ENCODE data around the gene BAIAP2. TPM values are rescaled to one million over a fixed set of nuclear protein-coding genes. Genes with fewer than 3 reads are reported as not detected.

BAIAP2 gene
- total RNA-seq, 1 experiment from 2014 or later, result 34.4 TPM

DNA sequence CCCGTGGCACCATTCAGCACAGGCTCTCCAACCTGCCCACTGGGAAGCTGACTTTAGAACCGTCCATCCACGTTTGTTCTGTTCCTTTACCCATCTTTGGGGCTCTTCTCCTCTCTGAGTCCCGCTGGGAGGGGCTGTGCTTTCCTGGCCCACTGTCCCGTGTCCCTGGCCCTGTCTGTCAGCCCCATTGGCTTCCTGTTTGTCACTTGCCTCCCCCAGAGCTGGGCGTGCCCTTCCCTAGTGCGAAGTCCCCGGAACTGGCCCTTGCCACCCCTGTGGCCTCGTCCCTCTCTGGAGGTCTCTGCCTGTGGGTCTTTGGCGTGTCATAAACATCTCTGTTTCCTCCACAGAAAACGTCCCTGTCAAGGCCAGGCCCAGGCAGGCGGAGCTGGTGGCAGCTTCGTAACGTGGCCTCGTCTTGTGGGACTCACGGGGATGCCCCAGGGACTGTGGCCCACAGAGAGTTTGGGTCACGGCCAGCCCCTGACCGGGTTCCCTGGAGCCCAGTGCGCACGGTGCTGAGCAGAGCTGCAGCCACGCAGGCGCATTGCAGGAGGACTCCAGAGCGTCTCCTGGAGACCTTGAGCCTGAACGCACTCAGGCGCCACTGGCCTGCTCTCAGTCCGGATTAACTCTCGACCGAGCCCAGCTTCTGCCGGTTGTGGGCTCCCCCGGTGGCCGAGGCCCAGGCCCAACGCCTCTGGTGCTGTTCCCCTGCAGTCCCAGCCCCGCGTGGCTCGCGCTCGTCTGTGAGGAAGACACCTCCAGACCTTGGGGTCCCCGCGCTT lies 36.0 kb upstream of the BAIAP2 start:
- no peak for DNase-seq
- no peak overlapping the region for H3K4me3 ChIP-seq
- peaks cover 24% of the 10 kb centered on the region for H3K36me3 ChIP-seq
- H3K27me3 ChIP-seq, result peaks cover 13% of the 10 kb centered on the region
- no peaks in the 10 kb centered on the region for H3K9me3 ChIP-seq

DNA sequence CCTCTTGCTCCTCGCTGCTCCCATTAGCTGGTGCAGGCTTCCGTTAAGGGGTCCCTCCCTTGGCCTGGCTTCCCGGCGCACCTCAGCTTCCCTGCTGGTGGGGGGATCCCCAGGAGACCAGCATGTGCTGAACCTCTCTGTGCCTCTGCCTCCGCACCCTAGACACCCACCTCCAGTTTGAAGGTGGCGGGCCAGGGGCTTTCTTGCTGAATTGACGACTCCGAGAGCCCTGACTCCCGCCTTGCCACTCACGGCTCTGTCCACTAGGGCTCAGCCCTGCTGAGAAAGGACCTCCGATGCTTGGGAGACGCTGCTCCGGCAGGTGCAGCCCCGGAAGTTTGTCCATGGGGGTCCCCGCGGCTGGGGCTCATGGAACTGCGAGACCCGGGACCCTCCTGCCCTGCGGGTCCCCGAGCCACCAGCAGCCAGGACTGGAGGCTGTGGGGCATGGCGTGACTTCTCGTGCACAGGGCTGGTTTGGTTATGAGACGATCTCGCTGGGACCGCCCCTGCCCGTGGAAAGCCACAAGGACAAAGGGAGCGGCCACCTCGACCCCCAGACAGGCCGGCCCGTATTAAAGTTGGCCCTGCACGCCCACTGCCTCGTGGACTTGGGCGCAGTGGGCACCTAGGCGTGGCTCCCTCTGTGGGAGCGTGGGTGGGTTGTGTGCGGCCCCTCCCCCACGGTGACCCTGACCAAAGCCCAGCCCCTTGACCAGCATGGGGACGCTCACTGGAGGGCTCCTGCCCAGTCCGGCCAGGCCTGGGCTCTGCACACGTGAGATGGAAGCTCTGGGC lies 35.2 kb upstream of the BAIAP2 start:
- no peaks in the 10 kb centered on the region for H3K9me3 ChIP-seq
- no peak overlapping the region for H3K4me3 ChIP-seq
- H3K27me3 ChIP-seq, result peaks cover 18% of the 10 kb centered on the region
- no peak for DNase-seq
- peaks cover 24% of the 10 kb centered on the region for H3K36me3 ChIP-seq

DNA sequence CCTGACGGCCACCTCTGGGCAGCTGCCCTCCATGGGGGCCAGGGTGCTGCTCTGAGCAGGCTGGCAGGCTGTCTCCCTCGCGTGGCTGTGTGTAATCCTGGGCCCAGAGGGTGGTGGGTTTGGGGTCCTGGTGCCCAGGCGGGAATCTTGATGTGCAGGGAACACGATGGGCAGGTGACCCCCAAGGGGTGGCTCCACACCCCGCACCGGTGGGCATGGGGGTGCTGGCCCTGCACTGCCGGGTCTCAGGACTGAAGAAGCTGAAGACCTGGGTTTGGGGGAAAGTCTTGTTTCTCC lies 34.7 kb upstream of the BAIAP2 start:
- no peak for DNase-seq
- Histone ChIP-seq H3K36me3 (peaks cover 19% of the 10 kb centered on the region), H3K27me3 (peaks cover 24% of the 10 kb centered on the region), H3K4me3 (no peak overlapping the region), H3K9me3 (no peaks in the 10 kb centered on the region)

DNA sequence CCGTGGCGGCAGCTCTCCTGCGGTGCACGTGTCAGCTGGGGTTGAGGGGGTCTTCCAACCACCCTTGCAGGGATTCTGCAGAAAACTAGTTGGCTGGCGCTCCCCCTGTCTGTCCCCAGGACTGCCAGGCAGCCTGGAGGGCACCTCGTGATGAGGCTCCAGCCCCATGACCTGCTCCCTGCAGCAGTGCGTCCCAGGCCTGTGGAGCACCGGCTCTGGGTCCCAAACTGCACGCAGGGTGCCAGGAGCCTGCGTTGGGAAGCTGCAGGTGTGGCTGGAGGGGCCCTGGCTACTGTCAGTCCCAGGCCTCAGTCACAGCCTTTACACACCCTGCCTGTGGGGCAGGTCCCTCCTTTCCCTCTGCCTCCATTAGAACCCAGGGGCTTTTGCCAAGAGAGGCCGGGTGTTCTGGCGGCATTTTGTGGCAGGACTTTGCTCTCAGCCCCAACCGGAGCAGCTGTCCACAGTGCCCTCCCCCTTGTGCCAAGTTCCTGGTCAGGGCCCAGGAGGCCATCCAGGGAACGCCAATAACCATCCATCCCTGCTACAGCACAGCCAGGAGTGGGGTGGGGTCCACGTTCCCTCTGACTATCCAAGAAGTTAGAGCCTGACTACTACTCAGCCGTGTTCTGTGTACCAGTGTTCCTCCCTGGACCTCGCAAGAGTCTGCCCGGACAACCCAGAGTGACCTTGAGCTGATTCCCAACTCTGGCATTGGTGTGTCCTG lies 34.2 kb upstream of the BAIAP2 start:
- DNase-seq, result no peak
- no peak overlapping the region for H3K4me3 ChIP-seq
- no peaks in the 10 kb centered on the region for H3K9me3 ChIP-seq
- peaks cover 27% of the 10 kb centered on the region for H3K27me3 ChIP-seq
- peaks cover 14% of the 10 kb centered on the region for H3K36me3 ChIP-seq

DNA sequence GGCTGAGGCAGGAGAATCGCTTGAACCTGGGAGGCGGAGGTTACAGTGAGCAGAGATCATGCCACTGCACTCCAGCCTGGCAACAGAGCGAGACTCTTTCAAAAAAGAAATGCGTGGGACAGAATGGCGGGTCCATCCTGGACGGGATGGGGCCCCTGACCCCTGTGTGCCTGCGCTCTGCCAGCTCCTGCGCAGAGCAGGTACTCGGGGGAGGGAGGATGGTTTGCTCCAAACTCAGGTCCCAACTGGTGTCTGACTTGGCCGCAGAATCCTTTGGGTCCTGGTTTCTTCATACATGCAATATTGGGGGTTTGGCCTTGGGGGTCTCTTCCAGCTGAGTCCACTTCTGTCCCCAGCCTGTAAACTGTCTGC lies 33.0 kb upstream of the BAIAP2 start:
- no peak for DNase-seq
- Histone ChIP-seq H3K27me3 (peaks cover 39% of the 10 kb centered on the region), H3K36me3 (peaks cover 8% of the 10 kb centered on the region), H3K9me3 (no peaks in the 10 kb centered on the region), H3K4me3 (no peak overlapping the region)

DNA sequence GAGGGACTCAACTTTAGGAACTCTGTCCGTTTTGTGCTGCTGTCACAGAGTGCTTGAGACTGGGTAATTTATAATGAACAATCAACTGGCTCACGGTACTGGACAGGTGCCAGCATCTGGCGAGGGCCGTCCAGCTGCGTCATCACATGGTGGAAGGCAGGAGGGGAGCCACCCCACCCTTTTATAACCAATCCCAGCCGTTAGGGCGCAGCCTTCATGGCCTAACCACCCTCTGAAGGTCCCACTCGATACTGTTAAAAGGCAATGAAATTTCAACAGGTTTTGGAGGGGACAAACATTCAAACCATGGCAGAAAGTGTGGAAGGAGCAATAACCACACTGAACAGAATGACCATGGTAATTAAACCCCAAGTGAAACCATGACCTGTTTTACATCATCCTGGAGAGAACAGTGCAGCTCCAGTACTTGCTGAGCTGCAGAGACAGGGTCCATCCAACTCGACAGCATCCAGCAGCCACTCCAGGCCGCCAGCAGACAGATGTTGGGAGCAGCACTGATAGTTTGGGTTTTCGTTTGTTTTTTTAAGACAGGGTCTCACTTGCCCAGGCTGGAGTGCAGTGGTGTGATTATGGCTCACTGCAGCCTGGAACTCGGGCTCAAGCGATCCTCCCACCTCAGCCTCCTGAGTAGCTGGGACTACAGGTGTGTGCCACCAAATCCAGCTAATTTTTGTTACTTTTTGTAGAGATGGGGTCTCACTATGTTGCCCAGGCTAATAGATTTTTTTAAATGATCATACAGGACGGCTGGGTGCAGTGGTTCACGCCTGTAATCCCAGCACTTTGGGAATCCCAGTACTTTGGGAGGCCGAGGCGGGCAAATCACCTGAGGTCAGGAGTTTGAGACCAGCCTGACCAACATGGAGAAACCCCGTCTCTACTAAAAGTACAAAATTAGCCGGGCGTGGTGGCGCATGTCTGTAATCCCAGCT lies 32.3 kb upstream of the BAIAP2 start:
- peaks cover 8% of the 10 kb centered on the region for H3K36me3 ChIP-seq
- peak; percentile 74 for DNase-seq
- peaks cover 39% of the 10 kb centered on the region for H3K27me3 ChIP-seq

DNA sequence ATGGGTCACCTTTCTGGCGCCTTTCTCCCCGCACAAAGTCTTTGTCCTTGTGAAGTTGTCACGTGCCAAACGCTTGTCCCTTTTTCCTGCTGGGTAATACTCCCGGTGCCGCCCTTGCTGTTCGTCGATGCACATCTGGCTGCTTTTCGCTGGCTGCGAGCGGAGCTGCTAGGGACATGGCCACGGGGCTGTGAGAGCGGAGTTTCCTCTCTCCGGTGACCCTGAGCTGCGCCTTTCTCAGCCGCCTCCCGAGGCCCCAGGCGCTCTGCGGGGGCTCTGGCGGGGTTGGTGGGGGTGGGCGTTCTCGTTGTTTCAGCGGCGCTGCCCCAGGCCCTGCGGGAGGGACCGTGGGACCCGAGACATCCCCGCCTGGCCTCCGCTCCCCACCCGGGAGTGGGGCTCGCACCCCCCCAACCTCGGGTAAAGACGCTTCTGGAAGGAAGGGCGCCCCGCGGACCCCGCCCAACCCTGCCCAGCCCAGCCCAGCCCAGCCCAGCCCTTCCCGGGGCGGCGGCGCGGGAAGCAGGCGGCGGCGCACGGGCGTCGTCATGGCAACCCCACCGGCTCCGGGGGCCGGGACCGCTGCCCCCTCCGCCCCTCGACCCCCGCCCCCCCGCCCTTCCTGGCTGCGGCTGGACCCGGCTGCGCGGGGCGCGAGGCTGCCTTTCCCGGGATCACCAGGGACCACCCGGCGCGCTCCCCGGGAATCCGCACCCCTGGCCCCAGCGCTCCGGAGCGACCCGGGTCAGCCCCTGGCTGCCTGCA lies 31.1 kb upstream of the BAIAP2 start:
- Histone ChIP-seq H3K27me3 (peaks cover 41% of the 10 kb centered on the region), H3K9me3 (no peaks in the 10 kb centered on the region; the same call in 1 of the 2 replicates), H3K4me3 (peak overlapping the region; percentile 13; the same call in 1 of the 2 replicates), H3K36me3 (peaks cover under 1% of the 10 kb centered on the region; the same call in 1 of the 2 replicates)
- DNase-seq, result no peak

More for the DNA sequence above, 32.3 kb upstream of the BAIAP2 start:
- Histone ChIP-seq H3K4me3 (no peak overlapping the region), H3K9me3 (no peaks in the 10 kb centered on the region)

DNA sequence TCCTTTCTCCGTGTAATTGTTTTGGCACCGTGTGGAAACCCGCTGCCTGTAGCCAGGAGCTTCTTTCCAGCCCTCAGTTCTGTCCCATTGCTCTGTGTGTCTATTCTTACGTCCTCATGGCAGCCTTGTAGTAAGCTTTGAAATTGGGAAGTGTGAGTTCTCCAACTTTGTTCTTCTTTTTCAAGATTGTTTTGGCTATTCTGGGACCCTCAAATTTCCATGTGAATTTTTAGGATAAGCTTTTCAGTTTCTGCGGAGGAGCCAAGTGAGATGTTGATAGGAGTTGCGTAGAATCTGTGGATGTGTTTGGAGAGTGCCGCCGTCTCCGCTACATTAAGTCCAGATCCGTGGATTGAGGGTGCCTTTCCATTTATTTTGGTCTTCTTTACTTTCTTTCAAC lies 28.1 kb upstream of the BAIAP2 start:
- no peaks in the 10 kb centered on the region for H3K36me3 ChIP-seq
- no peak overlapping the region for H3K4me3 ChIP-seq
- peaks cover 41% of the 10 kb centered on the region for H3K27me3 ChIP-seq
- DNase-seq, result no peak
- peaks cover 11% of the 10 kb centered on the region for H3K9me3 ChIP-seq

DNA sequence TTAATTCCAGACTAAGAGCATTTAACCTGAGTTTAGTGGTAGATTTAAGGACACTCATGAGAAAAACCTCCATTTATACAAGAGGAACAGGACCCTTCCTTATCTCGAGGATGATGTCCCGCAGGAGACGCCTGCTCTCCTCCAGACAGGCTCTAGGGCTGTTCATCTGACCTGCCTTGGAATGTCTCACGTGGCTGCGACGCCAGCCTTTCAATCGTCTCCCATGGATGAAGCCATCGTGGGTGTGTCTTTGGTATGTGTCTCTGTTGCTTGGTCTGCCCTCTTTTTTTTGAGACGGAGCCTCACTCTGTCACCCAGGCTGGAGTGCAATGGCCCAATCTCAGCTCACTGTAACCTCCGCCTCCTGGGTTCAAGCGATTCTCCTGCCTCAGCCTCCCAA lies 26.8 kb upstream of the BAIAP2 start:
- Histone ChIP-seq H3K4me3 (no peak overlapping the region), H3K36me3 (no peaks in the 10 kb centered on the region), H3K9me3 (peaks cover 11% of the 10 kb centered on the region), H3K27me3 (peaks cover 36% of the 10 kb centered on the region)
- no peak for DNase-seq

DNA sequence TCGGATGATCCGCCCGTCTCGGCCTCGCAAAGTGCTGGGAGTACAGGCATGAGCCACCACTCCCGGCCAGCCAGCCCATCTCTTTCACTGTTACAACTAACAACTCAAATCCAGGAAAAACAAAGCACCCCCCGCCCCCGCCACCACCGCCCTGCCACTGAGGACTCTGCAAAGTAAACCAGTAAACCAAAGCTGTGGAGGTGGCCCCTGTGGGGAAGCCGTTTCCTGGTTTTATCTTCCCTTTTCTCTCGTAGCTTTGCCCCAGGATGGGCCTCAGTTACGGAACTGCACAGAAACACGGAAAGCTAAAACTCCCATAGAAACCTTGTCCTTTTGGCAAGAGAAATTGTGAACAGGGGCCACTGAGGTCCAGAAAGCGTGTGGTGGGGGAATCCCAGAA lies 25.8 kb upstream of the BAIAP2 start:
- H3K4me3 ChIP-seq, result no peak overlapping the region
- H3K9me3 ChIP-seq, result peaks cover 11% of the 10 kb centered on the region
- no peak for DNase-seq
- no peaks in the 10 kb centered on the region for H3K36me3 ChIP-seq
- peaks cover 28% of the 10 kb centered on the region for H3K27me3 ChIP-seq

DNA sequence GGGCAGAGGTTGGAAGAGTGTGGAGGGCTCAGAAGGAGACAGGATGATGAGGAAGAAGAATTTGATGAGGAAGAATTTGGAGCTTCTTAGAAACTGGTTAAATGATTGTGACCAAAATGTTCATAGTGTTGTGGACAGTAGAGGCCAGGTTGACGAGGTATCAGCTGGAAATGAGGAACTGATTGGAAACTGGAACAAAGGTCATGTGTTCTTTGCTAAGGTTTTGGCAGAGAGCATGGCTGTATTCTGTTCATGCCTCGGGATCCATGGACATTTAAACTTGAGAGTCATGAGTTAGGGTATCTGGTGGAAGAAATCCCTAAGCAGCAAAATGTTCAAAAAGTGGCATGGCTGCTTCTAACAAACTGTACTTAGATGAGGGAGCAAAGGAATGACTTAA lies 24.0 kb upstream of the BAIAP2 start:
- Histone ChIP-seq H3K4me3 (no peak overlapping the region), H3K27me3 (peaks cover 13% of the 10 kb centered on the region), H3K36me3 (no peaks in the 10 kb centered on the region), H3K9me3 (peaks cover 11% of the 10 kb centered on the region)
- no peak for DNase-seq

DNA sequence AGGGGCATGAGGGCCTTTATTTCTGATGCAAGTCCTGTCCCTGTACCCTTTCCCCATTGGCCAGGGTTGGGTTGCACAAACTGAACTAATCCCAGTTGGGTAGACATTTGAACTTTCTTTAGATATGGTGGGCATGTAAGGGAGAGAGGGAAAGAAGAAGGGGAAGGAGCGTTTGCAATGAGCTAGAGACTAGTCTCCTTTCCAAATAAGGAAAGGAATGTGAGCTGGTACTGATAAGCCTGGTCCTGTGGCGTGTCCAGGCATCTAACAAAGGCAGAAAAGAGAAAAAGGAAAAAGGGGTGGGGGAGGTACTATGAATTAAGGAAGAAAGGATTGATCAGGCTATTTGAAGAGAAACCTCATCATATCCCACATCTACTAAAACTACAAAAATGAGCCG lies 23.0 kb upstream of the BAIAP2 start:
- no peaks in the 10 kb centered on the region; the same call in 1 of the 2 replicates for H3K36me3 ChIP-seq
- H3K9me3 ChIP-seq, result peaks cover 17% of the 10 kb centered on the region
- H3K4me3 ChIP-seq, result no peak overlapping the region
- no peak for DNase-seq
- H3K27me3 ChIP-seq, result peaks cover 3% of the 10 kb centered on the region

DNA sequence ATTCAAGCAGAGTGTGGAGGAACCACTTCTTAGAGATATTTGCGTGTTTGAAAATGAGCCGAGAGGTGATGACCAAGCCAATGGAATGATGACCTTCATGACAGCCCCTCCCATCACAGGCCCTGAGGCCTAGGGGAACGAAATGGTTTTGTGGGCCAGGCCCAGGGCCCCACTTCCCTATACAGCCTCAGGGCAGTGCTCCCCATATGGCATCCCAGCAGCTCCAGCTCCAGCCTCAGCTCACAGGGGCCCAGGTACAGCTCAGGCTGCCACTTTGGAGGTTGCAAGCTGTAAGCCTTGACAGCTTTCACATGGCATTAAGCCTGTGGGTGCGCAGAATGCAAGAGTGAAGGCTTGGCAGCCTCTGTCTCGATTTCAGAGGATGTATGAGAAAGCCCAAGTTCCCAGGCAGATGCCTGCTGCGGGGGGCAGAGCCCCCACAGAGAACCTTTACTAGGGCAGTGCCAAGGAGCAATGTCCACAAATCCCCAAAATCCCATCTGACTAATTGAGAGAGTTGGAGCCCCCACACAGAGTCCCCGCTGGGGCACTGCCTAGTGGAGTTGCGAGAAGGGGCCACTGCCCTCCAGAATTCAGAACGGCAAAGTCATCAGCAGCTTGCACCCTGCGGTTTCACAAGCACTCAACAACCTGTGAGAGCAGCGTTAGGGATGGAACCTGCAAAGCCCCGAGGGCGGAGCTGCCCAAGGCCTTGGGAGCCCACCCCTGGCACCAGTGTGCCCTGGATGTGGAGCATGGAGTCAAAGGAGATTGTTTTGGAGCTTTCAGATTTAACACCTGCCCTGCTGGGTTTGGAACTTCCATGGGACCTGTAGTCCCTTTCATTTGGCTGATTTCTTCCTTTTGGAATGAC lies 22.1 kb upstream of the BAIAP2 start:
- Histone ChIP-seq H3K4me3 (no peak overlapping the region), H3K9me3 (peaks cover 17% of the 10 kb centered on the region), H3K36me3 (no peaks in the 10 kb centered on the region; the same call in 1 of the 2 replicates), H3K27me3 (peaks cover 3% of the 10 kb centered on the region; the same call in 1 of the 2 replicates)
- DNase-seq, result no peak

DNA sequence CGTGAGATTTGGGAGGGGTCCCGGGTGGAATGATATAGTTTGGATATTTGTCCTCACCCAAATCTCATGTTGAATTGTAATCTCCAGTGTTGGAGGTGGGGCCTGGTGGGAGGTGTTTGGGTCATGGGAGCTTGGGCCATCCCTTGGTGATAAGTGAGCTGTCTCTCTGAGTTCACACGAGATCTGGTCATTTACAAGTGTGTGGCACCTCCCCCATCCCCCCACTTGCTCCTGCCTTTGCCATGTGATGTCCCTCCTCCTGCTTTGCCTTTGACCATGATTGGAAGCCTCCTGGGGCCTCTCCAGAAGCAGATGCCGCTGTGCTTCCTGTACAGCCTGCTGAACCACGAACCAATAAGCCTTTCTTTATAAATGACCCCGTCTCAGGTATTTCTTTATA lies 21.3 kb upstream of the BAIAP2 start:
- no peak for DNase-seq

DNA sequence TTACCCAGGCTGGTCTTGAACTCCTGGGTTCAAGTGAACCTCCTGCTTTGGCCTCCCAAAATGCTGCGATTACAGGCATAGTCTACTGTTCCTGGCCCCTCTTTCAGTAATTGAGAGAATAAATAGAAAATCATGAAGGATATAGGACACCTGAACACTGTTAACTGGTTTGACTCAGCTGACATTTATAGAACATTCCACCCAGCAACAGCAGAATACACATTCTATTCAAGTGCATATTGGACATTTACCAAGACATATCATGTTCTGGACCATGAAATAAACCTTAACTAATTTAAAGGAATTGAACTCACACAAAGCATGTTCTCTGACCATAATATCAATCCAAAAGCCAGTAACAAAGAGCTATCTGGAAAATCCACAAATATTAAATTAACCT lies 19.8 kb upstream of the BAIAP2 start:
- no peaks in the 10 kb centered on the region; the same call in 1 of the 2 replicates for H3K36me3 ChIP-seq
- no peaks in the 10 kb centered on the region; the same call in 1 of the 2 replicates for H3K27me3 ChIP-seq
- no peak for DNase-seq
- peaks cover 16% of the 10 kb centered on the region for H3K9me3 ChIP-seq
- H3K4me3 ChIP-seq, result no peak overlapping the region

More for the DNA sequence above, 21.3 kb upstream of the BAIAP2 start:
- Histone ChIP-seq H3K4me3 (no peak overlapping the region), H3K36me3 (no peaks in the 10 kb centered on the region; the same call in 1 of the 2 replicates), H3K27me3 (no peaks in the 10 kb centered on the region; the same call in 1 of the 2 replicates), H3K9me3 (peaks cover 17% of the 10 kb centered on the region)
